PC-3 (cell line): ENCODE results near the gene C10orf71.

Experiments used
- CTCF ChIP-seq: fragments of 300-600 bp; sonication (generic); conservative IDR thresholded peaks from 2 replicates; pipeline ENCODE4 v1.5.1; 2017; ENCODE audit warnings: antibody characterized with exemption, low read depth, mild to moderate bottlenecking, low read length
- EZH2 ChIP-seq: fragments of 300-600 bp; sonication (generic); IDR thresholded peaks from one replicate; pipeline ENCODE4 v1.6.1; 2017; ENCODE audit warnings: antibody characterized with exemption, mild to moderate bottlenecking, low read length; ENCODE audit not compliant: unreplicated experiment

GRCh38 chr10:49312246-49312869 is 13.4 kb downstream of the C10orf71 start:
- TF ChIP-seq CTCF (no peak), EZH2 (no peak)
